NCI-H1436 (cell line): ENCODE data around the gene SLC39A8.
"Not testable (repeated sequence)": the region's sequence is repeated elsewhere in the genome, so short reads cannot be mapped to it uniquely, and the experiment has no call there.

Experiments used
- DNase-seq: peaks from one replicate; lab custom pipeline; 2025; lab: John Stamatoyannopoulos, UW

The SLC39A8 gene

DNA sequence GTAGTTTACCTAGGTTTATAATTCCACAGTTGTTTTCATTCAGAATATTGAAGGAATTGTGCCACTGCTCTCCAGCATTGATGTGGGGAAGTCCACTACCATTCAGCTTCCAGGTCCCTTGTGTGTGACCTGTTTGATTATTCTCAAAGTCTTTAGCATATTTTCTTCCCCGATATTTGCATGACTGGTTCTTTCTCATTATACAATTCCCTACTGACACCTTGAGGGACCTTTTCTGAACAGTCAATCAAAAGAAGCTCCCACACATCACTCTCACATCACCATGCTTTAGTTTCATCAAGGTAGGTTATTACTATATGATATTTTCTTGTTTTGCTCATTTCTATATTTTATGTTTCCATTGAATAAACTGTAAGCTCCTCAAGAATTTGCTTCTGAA lies 44.1 kb downstream of the SLC39A8 start:
- no peak for DNase-seq

DNA sequence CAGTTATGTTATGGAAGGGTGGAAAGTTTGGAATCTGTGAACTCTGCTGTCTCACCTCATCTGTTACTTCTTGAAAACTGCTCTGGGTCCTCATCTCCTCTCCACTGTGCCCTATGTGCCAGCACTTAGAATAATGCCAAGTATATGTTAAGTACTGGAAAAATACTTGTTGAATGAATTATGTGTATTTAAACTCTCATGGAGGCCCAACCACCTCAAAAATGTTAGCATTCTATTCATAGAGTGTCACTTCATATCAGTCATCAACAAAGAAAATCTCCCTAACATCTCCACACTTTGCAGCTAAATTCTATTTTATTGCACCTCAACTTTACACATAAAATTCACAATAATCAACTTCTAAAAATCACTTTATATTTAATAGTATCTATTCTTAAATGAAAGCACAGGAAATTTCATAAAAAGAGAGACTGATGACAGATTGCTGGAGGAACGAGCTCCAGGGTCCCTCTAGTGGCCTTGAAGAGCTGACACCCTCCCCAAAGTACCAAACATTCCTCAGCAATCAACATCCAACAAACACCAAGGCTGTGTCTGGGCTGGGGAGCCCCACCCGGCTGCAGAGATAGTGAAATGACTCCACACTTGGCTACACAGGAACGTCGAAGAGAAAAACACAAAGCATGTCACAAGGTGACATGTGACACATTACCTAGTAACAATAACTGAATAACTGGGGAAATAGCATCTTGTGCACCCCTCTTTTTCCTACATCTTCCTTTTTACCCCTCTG lies 45.8 kb downstream of the SLC39A8 start:
- DNase-seq = no peak

DNA sequence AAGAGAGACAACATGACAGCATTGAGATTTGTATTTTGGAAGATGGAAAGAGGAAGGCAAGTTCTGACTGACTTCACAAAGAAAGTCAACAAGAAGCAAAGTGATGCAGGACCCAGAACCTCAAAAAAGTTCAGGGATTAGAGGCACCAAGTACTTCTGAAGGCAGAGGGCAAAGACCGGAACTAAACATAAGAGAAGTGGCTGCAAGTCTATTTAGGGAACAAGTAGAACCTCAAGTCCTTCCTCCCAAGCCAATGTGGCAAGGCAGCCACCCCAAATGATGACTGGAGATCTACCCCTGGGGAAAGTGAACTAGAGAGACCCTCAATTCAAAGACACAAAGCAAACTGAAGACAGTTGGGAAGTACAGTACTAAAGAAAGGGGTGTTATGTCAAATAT lies 46.6 kb downstream of the SLC39A8 start:
- no peak for DNase-seq

DNA sequence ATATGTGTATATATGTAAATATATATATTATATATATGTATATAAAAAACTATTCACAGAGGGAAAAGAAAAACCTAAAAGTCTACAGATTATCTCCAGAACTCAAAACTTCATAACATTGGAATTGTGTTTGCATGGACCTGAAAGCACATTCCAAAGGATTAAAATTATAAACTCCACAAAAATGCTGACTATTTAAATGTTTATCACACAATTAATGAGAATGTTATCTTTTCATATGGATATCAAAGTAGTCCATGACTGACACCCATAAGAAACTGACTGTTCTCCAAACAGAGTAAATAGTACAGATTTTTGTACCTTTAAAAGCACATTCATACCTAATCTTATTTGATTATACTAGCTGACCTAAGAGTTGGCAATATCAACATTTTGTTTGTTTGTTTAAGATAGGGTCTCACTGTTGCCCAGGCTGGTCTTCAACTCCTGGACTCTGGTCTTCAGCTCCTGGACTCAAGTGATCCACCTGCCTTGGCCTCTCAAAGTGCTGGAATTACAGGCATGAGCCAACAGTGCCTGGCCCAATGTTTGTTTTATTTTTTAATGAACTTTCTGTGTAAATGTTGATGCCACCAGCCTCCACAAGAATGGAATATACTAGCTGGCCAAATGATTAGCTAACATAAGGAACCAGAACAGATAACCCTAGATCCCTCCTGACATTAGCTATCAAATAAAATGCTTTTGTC lies 50.0 kb downstream of the SLC39A8 start:
- DNase-seq = no peak

DNA sequence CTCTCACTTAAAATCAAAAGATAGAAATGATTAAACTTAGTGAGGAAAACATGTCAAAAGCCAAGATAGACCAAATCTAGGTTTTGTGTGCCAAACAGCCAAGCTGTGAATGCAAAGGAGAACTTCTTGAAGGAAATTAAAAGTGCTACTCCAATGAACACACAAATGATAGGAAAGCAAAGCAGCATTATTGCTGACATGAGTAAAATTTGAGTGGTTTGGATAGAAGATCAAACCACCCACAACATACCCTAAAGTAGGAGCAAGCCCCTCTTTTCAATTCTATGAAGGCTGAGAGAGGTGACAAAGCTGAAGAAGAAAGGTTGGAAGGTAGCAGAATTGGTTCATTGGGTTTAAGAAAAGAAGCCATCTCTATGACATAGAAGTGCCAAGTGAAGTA lies 56.8 kb downstream of the SLC39A8 start:
- DNase-seq = no peak

DNA sequence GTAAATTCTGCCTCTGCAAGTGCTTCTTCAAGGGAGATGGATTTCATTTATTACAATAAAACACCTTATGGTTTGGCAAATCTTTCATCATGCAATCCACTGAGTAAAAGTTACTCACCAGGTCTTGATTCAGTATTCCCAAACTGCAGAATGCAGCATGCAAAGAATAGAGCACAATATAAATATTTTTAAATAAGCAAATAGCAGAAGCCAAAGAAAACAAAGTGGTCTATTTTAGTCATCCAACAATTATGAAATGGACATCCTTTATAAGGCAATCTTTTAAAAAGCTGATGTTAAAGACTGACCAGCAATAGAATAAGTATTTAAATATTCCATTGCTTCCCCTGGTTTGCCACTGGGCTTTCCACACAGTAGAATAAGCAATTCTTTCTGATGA lies 59.5 kb downstream of the SLC39A8 start:
- no peak for DNase-seq

DNA sequence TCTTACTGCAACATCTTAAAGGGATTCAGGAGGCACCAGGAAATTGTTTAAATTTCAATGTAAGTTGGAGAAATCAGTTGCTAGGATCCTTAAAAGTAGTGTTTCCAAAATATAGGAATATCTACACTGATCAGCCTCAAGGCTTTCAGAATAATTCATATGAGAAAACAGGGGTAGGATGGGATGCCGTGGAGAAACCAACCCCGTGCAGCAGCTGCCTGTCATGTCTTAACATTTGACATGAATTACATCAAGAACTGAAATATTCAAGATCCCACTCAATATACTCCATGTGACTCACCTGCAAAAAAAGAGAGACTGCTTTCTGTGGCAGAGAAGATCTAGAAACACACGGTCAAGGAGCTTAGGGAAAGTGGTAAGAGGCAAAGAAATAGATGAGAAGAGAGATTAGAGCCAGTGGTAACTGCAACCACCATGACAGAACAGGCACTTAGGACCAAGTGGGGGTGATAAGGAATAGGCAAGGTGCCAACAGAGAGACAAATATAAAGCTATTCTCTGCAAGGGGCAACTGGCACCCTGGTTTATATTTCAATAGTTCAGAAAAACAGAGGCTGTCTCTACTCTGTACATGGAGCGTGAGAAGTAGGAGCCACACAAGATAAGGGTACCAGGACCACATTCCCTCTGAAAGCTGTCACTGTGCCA lies 64.0 kb downstream of the SLC39A8 start:
- no peak for DNase-seq

DNA sequence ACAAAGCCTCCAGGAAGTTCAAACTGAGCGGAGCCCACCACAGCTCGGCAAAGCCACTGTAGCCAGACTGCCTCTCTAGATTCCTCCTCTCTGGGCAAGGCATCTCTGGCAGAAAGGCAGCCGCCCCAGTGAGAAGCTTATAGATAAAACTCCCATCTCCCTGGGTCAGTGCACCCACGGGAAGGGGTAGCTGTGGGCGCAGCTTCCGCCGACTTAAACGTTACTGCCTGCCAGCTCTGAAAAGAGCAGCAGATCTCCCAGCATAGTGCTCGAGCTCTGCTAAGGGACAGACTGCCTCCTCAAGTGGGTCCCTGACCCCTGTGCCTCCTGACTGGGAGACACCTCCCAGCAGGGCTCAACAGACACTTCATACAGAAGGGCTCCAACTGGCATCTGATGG lies 72.0 kb downstream of the SLC39A8 start:
- not testable (repeated sequence) for DNase-seq

DNA sequence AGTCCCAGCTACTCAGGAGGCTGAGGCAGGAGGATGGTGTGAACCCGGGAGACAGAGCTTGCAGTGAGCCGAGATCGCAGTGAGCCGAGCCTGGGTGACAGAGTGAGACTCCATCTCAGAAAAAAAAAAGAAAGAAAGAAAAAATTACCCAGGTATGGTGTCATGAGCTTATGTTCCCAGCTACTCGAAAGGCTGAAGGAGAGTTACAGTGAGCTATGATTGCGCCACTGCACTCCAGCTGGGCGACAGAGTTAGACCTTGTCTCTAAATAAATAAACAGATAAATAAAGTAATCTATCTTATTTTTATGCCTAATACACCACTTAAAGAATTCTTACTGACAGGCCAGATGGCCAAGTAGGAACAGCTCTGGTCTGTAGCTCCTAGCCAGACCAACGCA lies 73.0 kb downstream of the SLC39A8 start:
- DNase-seq = no peak

DNA sequence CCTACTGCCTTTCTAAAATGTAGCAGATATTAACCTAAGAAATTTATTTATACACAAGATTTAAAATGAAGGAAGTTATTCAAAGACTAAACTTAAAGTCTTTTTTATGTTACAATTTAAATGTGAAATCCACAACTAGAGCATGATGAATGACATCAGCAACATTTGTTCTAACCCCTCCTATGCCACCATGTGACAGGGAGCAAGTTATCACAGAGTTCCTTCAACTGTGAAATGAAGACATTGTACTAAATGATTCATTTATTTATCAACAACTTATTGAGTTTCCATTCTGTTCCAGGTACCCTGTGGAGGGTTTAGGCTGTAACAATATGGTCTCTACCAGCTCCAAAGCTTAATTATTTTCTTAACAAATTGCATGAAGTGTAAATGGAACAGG lies 76.9 kb downstream of the SLC39A8 start:
- DNase-seq = no peak

DNA sequence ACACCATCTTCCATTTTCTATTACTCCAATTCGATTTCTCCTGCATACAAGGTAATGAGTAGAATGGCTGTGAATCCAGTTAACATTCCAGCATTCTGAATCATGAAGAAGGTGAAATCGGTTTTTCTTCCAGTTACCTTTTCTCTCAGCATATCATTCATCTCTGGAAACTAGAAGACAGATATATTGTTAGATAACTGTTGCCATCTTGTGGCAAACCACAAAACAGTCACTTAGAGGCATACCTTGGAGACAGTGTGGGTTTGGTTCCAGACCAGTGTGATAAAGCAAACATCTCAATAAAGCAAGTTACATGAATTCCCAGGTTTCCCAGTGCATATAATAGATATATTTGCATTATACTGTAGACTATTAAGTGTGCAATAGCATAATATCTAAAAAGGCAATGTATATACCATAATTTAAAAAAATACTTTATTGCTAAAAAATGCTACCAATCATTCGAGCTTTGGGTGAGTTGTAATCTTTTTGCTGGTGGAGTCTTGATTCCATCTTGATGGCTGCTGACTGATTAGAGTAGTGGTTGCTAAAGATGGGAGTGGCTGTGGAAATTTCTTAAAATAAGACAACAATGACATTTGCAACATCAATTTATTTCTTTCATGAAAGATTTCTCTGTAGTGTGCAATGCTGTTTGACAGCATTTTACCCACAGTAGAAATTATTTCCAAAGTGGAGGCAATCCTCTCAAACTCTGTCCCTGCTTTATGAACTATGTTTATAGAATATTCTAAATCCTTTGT lies 82.1 kb downstream of the SLC39A8 start:
- DNase-seq = peak; percentile 32

DNA sequence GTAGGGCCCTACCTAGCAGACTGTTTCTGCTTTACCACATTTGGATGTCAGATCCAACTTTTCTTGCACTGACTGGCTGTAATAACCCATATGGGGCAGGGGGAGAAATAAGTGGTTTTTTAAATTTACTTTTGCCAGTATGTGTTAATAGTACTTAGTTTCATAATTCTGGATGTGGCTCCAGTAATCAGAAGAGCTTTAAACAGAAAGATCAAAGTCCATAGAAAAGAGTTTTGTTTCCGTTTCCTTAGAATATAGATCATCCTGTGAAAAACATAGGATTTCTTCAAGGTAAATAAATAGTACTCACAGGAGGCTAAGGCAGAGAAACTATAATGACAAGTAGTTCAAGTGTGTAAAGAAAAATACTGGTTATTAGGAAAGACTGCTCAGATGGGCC lies 85.6 kb downstream of the SLC39A8 start:
- DNase-seq = no peak

DNA sequence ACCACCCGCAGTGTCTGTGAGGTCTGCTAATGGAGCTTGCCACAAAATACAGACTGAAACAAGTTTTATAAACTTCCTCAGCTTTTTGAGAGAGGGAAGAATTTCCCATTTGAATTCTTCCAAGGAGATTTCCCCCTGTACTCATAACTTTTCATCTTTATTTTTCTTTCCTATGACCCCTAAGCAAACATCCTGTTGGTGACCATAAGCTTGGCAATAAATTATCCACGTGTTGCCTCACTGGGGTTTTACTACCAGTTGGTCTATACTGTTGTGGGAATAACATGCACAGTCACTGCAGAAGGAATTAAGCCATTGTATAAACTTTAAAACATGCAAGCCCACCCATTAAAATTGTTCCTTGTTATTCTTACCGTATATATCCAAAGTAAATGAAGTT lies 86.2 kb downstream of the SLC39A8 start:
- no peak for DNase-seq

DNA sequence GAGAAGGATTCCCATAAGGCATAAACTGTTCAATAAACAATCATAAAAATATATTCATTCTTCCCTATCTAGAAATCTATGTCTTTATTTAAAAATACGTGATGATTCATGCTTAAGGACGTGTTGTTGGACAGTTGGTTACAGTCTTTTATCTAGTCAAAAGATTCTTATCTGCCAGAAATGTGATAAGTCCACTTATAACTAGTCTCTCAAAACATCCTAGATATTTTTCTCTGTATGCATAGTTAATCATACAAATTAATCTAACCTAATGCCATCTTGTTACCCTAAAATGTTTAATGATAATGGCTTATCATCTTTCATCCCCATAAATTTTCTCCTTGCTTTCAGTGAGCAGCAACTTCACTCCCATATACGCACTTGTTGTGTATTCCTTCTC lies 89.0 kb downstream of the SLC39A8 start:
- DNase-seq = no peak

DNA sequence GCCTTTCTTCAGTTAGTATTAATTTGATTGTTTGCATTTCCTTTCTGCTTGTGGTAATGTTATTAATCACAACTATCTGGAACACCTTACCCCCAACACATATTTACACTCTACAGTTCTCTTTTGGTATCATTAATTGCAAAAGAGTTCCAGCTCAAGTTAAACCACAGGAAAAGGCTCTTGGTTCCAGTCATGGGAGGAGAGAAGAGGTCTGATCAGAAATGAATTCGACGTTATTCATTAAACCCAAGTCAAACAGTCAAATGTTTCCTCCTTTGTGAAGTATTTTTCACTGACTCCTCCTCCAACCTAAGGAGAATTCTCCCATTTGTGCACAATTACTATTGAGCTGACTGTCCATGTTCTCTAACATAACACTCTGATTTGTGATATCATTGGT lies 91.4 kb downstream of the SLC39A8 start:
- DNase-seq = no peak

DNA sequence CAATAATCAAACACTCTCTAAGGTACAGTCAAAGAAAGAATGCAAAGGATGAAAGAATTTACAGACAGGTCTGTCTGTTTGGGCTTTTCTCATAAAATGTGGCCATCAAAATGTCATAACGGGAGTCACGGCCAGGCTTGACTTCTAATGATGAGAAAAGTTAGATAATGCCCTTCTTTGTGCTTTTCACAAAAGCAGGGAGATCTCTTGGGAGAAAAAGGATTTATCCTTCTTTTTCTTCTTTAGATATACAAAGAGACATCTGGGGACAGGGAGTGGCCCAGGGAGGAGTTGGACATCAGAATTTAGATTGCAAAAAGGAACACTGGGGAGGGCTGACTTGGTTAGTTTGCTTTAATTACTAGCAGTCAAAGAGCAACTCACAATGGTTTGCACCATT lies 93.1 kb downstream of the SLC39A8 start:
- no peak for DNase-seq

DNA sequence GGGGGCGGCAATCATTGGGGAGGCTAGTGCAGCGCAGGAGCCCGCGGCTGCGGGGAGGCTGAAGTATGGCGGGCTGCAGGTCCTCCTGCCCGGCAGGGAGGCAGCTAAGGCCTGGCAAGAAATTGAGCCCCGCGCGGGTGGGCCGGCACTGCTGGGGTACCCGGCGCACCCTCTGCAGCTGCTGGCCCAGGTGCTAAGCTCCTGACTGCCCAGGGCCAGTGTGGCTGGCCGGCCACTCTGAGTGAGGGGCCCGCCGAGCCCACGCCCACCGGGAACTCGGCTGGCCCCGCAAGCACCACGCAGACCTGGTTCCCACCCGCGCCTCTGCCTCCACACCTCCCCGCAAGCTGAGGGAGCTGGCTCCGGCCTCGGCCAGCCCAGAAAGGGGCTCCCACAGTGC lies 94.9 kb downstream of the SLC39A8 start:
- DNase-seq = no peak

DNA sequence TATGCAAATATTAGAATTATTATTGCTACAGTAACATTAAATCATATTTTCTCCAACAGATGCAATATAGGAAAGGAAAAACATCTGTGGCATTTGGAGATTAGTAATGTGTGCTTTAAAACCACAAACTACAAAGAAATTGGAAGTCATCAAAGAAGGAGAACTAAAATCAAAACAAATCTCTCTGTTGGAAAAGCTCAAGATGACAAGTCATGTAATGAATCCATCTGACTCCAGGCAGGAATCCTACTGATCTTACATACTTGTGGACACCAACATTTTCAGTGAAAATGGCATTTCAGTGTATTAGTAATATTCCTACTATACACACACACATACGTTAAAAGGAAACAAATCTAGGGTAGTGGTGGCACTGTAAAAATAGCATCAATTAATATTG lies 98.2 kb downstream of the SLC39A8 start:
- no peak for DNase-seq

DNA sequence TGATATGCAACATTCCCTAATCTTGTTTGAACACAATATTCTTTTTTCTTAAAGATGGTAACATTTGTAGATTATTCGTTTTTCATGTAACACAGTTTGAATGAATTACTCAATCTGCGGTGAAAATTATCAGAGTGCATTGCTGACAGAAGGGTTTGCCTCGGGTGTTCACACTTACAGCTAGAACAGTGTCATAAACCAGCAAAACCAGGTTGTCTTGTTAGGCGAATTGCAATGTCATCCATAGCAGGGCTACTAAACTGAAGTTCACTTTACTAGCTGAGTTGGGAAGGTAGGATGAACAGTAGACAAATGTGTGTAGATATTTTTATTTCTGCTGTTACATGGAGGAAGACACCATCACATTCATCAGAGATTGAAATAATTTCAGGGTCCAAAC lies 98.9 kb downstream of the SLC39A8 start:
- DNase-seq = no peak

DNA sequence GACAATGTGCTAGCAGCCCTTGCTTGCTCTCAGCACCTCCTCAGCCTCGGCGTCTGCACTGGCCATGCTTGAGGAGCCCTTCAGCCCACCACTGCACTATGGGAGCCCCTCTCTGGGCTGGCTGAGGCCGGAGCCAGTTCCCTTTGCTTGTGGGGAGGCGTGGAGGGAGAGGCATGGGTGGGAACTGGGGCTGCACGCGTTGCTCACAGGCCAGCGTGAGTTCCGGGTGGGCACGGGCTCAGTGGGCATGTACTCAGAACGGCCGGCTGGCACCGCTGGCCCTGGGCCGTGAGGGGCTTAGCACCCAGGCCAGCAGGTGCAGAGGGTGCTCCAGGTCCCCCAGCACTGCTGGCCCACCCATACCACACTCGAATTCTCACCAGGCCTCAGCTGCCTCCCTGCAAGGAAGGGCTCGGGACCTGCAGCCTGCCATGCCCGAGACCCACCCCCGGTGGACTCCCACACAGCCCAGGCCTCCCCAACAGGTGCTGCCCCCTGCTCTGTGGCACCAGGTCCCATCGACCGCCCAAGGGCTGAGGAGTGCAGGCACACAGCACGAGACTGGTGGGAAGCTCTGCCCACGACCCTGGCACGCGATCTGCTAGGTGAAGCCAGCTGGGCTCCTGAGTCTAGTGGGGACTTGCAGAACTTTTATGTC lies 100.3 kb downstream of the SLC39A8 start:
- no peak for DNase-seq

DNA sequence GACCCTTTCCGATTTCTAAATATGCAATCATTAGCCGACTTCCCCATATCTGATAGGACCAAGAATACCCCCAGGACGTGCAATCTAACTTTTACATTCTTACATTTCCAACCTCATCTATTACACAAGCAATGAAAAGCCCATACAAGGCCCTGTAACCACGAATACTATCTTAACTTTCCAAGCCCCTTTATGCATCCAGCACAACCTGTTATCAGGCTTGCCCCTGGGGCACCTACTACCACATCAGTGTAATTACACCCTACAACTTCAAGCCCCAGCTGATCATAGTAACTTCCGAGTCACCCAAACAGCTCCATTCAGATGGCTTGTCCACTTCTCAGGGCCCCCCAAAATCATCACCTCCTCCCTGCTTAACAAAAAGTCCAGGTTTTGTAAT lies 102.0 kb downstream of the SLC39A8 start:
- not testable (repeated sequence) for DNase-seq

DNA sequence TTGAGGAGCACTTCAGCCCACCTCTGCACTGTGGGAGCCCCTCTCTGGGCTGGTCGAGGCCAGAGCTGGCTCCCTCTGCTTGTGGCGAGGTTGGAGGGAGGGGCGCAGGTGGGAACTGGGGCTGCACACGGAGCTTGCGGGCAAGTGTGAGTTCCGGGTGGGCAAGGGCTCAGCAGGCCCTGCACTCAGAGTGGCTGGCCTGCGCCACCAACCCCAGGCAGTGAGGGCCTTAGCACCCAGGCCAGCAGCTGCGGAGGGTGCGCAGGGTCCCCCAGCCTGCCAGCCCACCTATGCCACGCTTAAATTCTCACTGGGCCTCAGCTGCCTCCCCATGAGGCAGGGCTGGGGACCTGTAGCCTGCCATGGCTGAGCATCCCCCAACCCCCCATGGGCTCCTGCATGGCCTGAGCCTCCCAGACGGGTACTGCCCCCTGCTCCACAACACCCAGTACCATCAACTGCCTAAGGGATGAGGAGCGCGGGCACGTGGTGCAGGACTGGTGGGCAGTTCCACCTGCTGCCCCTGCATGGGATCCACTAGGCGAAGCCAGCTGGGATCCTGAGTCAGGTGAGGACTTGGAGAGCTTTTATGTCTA lies 110.9 kb downstream of the SLC39A8 start:
- no peak for DNase-seq
